ENCODE data around the gene TPD52L2.
A peak's percentile ranks its signal among the peaks of the same experiment; 100 is the strongest.
"Not testable (repeated sequence)": the region's sequence is repeated elsewhere in the genome, so short reads cannot be mapped to it uniquely, and the experiment has no call there.

Gene TPD52L2

GRCh38 chr20:63895952-63896263 lies 30.8 kb downstream of the TPD52L2 start:
- DNase-seq (ENCODE audit: low spot score), result no peak

DNA sequence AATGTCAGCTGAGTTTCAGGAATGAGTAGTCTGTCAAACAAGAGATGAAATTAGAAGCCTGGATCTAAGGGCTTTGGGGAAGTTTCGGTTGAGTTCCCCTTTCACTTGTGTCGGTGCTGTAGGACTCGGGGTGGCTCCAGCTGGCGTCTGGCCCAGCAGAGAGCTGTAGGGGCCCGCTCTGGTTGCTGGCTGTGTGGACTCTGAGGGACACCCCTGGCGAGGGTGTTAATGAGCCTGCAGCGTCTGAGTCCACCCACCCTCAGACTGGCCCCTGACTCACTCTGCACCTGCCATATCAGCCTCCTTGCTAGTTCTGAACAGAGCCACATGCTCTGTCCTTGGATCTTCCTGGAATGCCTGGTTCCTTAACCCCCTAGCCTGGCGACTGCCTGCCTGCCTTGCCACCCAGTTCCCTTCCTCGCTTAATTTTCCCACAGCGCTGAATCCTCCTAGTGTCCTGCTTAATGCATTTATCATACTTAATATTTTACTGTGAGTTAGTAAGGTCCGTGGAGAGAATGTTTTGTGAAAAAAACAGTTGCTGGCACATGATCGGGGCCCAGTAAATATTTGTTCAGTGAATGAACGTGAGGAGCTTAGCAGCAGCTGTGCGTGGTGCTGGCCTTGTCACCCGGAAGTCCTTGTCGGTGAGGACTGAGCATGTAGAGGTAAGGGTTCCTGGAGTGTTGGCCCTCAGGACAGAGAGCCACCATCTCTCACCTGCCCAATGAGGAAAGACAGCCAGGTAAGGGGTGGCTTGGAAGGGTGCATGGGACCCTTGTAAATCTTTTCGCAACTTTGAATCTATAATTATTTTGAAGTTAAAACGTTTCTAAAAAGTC lies 31.4 kb downstream of the TPD52L2 start:
- DNase-seq (ENCODE audit: low spot score), result peak; percentile 78

GRCh38 chr20:63897978-63898561 lies 33.0 kb downstream of the TPD52L2 start:
- no peak for DNase-seq (ENCODE audit: low spot score)

GRCh38 chr20:63898882-63899558 lies 34.0 kb downstream of the TPD52L2 start:
- no peak for DNase-seq (ENCODE audit: low spot score)

GRCh38 chr20:63900413-63900812 lies 35.3 kb downstream of the TPD52L2 start:
- no peak for DNase-seq (ENCODE audit: low spot score)

- no peak for DNase-seq (ENCODE audit: low spot score)
Observed at GRCh38 chr20:63903796-63904561, 38.9 kb downstream of the TPD52L2 start.

GRCh38 chr20:63908008-63908682 lies 43.1 kb downstream of the TPD52L2 start:
- no peak for DNase-seq (ENCODE audit: low spot score)

DNA sequence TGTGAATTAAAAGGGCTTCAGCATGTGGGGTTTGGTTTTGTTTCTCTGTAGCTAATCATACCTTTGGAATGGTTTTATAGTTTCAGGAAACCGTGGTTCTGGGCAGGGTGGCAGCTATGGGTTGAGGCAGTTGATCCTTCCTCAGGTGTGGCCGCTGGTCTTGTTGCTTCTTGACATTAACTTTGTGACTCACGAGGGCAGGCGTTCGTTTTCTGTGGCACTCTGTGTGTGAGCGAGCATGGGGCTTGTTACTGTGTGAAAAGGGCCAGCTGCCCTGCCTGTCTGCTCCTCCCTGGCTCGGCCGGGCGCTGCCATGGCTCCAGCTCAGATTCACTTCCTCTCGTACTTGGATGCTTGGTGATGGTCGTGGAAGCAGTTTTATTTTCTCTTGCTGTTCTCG lies 46.1 kb downstream of the TPD52L2 start:
- DNase-seq (ENCODE audit: low spot score), result no peak

DNA sequence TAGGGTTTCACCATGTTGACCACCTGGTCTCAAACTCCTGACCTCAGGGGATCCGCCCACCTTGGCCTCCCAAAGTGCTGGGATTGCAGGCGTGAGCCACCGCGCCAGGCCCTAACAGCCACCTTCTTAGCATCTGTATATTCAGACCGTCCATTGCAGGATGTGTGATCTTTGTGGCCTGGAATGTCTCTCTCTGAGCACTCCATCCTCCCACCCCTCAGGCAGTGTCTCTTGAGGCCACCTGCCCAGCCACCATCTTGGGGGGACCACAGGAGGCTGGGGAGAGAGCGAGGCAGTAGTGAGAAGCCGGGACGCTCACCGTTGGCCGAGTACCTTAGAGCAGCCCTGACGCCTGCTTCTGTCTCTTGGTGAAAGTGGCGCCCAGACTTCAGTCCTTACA lies 48.7 kb downstream of the TPD52L2 start:
- no peak for DNase-seq (ENCODE audit: low spot score)

GRCh38 chr20:63915471-63915870 lies 50.4 kb downstream of the TPD52L2 start:
- DNase-seq (ENCODE audit: low spot score), result no peak

- DNase-seq (ENCODE audit: low spot score), result not testable (repeated sequence)
Observed at GRCh38 chr20:63916371-63916939, 51.4 kb downstream of the TPD52L2 start.

- DNase-seq (ENCODE audit: low spot score), result no peak
Observed at GRCh38 chr20:63917811-63918210, 52.7 kb downstream of the TPD52L2 start.

DNA sequence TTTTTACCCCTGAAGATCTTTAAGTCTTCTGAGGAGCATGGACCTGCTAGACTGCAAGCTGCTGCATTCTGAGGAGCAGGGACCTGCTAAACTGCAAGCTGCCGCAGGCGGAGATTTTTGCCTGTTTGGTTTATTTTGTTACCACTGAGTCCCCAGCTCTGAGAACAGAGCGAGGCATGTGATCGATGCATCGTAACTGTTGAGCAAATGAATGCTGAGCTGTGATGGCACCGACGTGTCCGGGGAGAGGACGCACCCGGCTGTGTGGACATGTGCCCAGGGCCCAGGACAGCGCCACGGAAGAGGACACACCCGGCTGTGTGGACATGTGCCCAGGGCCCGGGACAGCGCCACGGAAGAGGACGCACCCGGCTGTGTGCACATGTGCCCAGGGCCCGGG lies 54.1 kb downstream of the TPD52L2 start:
- DNase-seq (ENCODE audit: low spot score), result no peak

GRCh38 chr20:63920226-63920625 lies 55.2 kb downstream of the TPD52L2 start:
- DNase-seq (ENCODE audit: low spot score), result no peak

GRCh38 chr20:63923651-63924050 lies 58.6 kb downstream of the TPD52L2 start:
- no peak for DNase-seq (ENCODE audit: low spot score)

- no peak for DNase-seq (ENCODE audit: low spot score)
Observed at GRCh38 chr20:63924241-63924640, 59.2 kb downstream of the TPD52L2 start.

- no peak for DNase-seq (ENCODE audit: low spot score)
Observed at GRCh38 chr20:63926298-63926697, 61.2 kb downstream of the TPD52L2 start.

- no peak for DNase-seq (ENCODE audit: low spot score)
Observed at GRCh38 chr20:63929071-63929470, 64.0 kb downstream of the TPD52L2 start.

- not testable (repeated sequence) for DNase-seq (ENCODE audit: low spot score)
Observed at GRCh38 chr20:63929473-63929883, 64.4 kb downstream of the TPD52L2 start.

- DNase-seq (ENCODE audit: low spot score), result no peak
Observed at GRCh38 chr20:63930971-63931553, 66.0 kb downstream of the TPD52L2 start.

GRCh38 chr20:63931735-63932134 lies 66.7 kb downstream of the TPD52L2 start:
- DNase-seq (ENCODE audit: low spot score), result no peak
